ENCODE data around the gene SLAMF8. TPM values are rescaled to one million over a fixed set of nuclear protein-coding genes. Genes with fewer than 3 reads are reported as not detected.

Gene SLAMF8
- 1 to 10 TPM; 2.7 to 5.5 (median 3.9) TPM for total RNA-seq

DNA sequence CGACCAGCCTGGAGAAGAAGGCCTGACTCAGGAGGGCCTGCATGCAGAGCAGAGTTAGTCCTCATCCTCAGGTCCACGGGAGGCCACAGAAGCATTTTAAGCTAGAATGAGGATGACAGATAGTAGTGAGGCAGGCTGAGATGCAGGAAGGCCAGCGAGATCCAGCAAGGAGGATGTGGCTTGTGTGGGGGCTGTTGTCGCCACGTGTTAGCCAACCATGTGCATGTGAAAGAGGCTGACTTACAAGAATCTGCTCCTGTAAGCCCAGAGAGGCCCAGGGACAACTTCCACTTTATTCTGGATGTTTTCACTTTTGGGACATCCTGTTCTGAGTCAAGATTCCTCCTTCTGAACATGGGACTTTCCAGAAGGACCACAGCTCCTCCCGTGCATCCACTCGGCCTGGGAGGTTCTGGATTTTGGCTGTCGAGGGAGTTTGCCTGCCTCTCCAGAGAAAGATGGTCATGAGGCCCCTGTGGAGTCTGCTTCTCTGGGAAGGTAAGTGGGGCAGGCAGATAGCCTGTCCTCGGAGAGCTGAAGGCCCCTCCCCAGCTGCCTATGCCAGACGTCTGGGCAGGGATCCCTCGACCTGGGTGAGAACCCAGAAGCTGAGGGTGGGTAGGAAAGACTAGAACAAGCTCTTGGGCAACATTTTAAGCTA, at the start of gene SLAMF8:
Gene SLAMF8, plus strand, starts transcription at position 433 of the 661 bp plus-strand sequence. Its CDS starts 26 bp downstream, at position 459.
- 60% methylated on average over 11 of the region's 11 CpGs for WGBS

DNA sequence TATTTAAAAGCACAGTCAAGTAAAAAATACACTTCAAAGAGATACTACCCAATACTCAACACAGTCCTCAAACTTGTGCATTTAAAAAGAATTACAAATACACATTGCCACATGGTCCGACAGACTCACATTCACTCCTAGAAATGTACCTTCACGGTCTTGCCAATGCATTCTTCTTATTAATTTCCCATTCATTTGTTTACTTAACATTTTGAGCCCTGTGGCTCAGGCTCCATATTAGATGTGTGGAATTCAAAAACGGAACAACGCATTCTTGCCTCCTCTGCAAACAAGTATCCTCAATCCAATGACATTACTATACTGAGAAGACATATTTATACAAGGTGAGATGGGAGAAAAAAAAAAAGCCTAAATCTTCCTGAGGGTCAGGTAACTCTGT, 48.4 kb upstream of the SLAMF8 start:
- H3K27me3 ChIP-seq = no peaks in the 10 kb centered on the region
- no peaks in the 10 kb centered on the region for H3K9me3 ChIP-seq
- no peaks in the 10 kb centered on the region for H3K36me3 ChIP-seq
- TF ChIP-seq POLR2A (IDR thresholded peaks at IDR 0.05) = no peak
- no peak for TF ChIP-seq EP300 (IDR thresholded peaks at IDR 0.05)
- TF ChIP-seq, protein P1, sequence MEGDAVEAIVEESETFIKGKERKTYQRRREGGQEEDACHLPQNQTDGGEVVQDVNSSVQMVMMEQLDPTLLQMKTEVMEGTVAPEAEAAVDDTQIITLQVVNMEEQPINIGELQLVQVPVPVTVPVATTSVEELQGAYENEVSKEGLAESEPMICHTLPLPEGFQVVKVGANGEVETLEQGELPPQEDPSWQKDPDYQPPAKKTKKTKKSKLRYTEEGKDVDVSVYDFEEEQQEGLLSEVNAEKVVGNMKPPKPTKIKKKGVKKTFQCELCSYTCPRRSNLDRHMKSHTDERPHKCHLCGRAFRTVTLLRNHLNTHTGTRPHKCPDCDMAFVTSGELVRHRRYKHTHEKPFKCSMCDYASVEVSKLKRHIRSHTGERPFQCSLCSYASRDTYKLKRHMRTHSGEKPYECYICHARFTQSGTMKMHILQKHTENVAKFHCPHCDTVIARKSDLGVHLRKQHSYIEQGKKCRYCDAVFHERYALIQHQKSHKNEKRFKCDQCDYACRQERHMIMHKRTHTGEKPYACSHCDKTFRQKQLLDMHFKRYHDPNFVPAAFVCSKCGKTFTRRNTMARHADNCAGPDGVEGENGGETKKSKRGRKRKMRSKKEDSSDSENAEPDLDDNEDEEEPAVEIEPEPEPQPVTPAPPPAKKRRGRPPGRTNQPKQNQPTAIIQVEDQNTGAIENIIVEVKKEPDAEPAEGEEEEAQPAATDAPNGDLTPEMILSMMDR (IDR thresholded peaks at IDR 0.05) = no peak
- WGBS = 91% methylated on average over 4 of the region's 4 CpGs
- DNase-seq (ENCODE audit: low spot score in 2 of 2) = no peak
- H3K27ac ChIP-seq = peak overlapping the region; percentile 61
- H3K4me3 ChIP-seq = no peak overlapping the region
- H3K4me1 ChIP-seq = peaks cover 28% of the 10 kb centered on the region

More for the DNA sequence above, at the start of gene SLAMF8:
- DNase-seq (ENCODE audit: low spot score in 2 of 2) = no peak
- no peaks in the 10 kb centered on the region for H3K9me3 ChIP-seq
- TF ChIP-seq POLR2A (IDR thresholded peaks at IDR 0.05) (no peak), EP300 (IDR thresholded peaks at IDR 0.05) (no peak), POLR2AphosphoS5 (IDR thresholded peaks at IDR 0.05) (no peak)
- TF ChIP-seq, protein P1 (IDR thresholded peaks at IDR 0.05) = no peak
- H3K4me1 ChIP-seq = peaks cover 23% of the 10 kb centered on the region
- no peak within 1 kb of the TSS for H3K4me3 ChIP-seq
- H3K27me3 ChIP-seq = peaks cover 5% of the 10 kb centered on the region
- no peaks in the 10 kb centered on the region for H3K36me3 ChIP-seq
- no peak within 1 kb of the TSS for H3K27ac ChIP-seq

DNA sequence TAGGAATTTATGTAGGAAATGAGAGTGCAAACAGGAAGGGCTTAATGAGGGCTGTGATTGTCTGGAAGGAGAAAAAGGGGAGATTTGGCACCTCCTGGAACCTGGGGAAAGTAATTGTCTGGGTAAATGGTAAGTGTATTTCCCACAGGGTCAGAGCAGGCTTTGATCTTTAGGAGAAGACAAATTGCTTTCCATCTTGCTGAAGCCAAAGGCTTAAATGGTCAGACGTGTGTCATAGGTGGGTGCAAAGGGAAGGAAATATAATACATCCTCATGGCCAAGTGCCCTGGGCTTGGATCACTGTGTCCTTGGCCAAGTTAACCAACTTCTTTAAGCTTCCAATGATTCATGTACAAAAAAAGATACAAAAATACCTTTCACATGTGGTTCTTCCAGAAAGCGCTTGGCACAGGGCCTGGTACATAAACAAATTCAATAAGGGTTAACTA, 47.2 kb upstream of the SLAMF8 start:
- H3K27ac ChIP-seq = peak overlapping the region; percentile 61
- DNase-seq (ENCODE audit: low spot score in 2 of 2) = no peak
- no peaks in the 10 kb centered on the region for H3K9me3 ChIP-seq
- H3K4me1 ChIP-seq = peaks cover 28% of the 10 kb centered on the region
- WGBS = 45% methylated on average over 2 of the region's 2 CpGs
- no peaks in the 10 kb centered on the region for H3K36me3 ChIP-seq
- no peak overlapping the region for H3K4me3 ChIP-seq
- TF ChIP-seq POLR2AphosphoS5 (IDR thresholded peaks at IDR 0.05) = peak in 1 of 3 donors; percentile 62
- no peak for TF ChIP-seq POLR2A (IDR thresholded peaks at IDR 0.05)
- TF ChIP-seq, protein P1 (IDR thresholded peaks at IDR 0.05) = no peak
- no peaks in the 10 kb centered on the region for H3K27me3 ChIP-seq

DNA sequence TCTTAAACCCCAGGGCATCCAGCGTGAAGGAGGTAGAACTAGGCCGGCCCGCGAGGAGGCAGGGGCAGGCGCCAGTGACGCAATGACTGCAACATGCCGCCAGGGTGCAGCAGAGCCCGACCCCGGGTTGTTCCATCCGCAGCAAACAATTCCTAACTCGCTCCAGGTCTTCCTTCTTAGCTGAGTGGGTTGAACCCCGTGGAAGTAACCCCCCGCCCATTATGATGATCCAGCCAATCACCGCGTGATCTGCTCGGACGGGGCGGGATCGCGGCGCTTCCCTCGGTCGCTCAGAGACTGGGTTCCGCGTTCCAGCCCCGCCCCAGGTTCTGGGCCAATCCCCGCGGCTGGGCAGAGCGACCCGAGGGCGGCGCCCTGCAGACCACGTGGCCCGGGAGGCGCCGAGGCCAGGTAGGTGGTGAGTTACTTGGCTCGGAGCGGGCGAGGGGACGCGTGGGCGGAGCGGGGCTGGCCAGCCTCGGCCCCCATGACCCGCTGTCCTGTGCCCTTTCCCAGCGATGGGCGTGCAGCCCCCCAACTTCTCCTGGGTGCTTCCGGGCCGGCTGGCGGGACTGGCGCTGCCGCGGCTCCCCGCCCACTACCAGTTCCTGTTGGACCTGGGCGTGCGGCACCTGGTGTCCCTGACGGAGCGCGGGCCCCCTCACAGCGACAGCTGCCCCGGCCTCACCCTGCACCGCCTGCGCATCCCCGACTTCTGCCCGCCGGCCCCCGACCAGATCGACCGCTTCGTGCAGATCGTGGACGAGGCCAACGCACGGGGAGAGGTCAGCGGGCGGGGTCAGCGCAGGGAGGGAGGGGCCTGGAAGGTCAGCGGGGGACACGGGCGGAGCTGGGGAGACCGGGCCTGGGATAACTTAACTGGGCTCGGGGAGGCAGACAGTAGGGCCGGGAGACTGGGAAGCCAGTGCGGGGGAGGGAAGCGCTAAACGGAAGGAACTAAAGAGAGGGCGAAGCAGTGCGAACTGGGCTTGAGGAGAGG, 45.8 kb upstream of the SLAMF8 start, which contains the start of gene DUSP23:
Gene DUSP23, plus strand, starts transcription at position 380 of the 1,000 bp plus-strand sequence. Its CDS starts 139 bp downstream, at position 519.
- Histone ChIP-seq H3K36me3 (no peaks in the 10 kb centered on the region), H3K4me3 (peak within 1 kb of the TSS; percentile 83), H3K4me1 (peaks cover 28% of the 10 kb centered on the region), H3K27me3 (no peaks in the 10 kb centered on the region), H3K27ac (peak within 1 kb of the TSS; percentile 78), H3K9me3 (no peaks in the 10 kb centered on the region)
- TF ChIP-seq EP300 (IDR thresholded peaks at IDR 0.05) = no peak
- TF ChIP-seq POLR2AphosphoS5 (IDR thresholded peaks at IDR 0.05) = peak in 1 of 3 donors; percentile 76
- TF ChIP-seq, protein P1 (IDR thresholded peaks at IDR 0.05) = peak; percentile 96
- no peak for TF ChIP-seq POLR2A (IDR thresholded peaks at IDR 0.05)
- under 1% methylated on average over 24 of the region's 88 CpGs for WGBS
- peak; percentile 99 for DNase-seq (ENCODE audit: low spot score in 2 of 2)

All from suprapubic skin (tissue), 4 donors.